NB4 (cell line): ENCODE data around the gene PRPH.

ENCODE experiments used
- MYC ChIP-seq: IDR thresholded peaks from 2 replicates; pipeline ENCODE4 v1.6.1; 2011; ENCODE audit warnings: low read depth, low read length
- POLR2A ChIP-seq: IDR thresholded peaks from 2 replicates; pipeline ENCODE4 v1.6.1; 2011; ENCODE audit warnings: mild to moderate bottlenecking; ENCODE audit not compliant: insufficient read length; ENCODE audit errors: extremely low read depth
- TF ChIP-seq, protein P1 (sequence below): IDR thresholded peaks from one replicate; pipeline ENCODE4 v1.5.1; 2012; ENCODE audit warnings: low read depth, low read length
- TF ChIP-seq, protein P2 (sequence below): IDR thresholded peaks from 2 replicates; pipeline ENCODE4 v1.6.1; 2011; ENCODE audit warnings: low read depth, low read length

DNA sequence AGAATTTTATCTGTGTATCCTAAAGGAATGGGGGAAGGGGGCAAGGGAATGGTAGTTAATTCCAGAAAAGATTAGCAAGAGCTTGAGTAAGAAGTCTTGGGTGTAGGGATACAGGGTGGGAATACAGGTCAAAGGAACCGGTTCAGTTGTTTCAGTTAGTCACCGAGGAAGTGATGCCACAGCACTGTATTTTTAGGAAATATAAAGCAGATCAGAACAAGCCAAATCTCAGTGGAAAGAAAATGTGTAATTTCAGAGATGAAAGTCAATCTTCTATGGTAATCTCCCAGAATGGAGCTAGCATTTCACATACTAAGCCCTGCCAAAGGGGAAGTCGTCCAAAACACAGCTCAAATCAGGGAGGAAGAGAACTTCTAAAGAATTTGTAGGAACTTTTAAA, 34.8 kb upstream of the PRPH start:
- TF ChIP-seq, protein P1, sequence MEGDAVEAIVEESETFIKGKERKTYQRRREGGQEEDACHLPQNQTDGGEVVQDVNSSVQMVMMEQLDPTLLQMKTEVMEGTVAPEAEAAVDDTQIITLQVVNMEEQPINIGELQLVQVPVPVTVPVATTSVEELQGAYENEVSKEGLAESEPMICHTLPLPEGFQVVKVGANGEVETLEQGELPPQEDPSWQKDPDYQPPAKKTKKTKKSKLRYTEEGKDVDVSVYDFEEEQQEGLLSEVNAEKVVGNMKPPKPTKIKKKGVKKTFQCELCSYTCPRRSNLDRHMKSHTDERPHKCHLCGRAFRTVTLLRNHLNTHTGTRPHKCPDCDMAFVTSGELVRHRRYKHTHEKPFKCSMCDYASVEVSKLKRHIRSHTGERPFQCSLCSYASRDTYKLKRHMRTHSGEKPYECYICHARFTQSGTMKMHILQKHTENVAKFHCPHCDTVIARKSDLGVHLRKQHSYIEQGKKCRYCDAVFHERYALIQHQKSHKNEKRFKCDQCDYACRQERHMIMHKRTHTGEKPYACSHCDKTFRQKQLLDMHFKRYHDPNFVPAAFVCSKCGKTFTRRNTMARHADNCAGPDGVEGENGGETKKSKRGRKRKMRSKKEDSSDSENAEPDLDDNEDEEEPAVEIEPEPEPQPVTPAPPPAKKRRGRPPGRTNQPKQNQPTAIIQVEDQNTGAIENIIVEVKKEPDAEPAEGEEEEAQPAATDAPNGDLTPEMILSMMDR = no peak
- TF ChIP-seq, protein P2, sequence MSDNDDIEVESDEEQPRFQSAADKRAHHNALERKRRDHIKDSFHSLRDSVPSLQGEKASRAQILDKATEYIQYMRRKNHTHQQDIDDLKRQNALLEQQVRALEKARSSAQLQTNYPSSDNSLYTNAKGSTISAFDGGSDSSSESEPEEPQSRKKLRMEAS = no peak
- TF ChIP-seq POLR2A (no peak), MYC (no peak)
